Ectodermal cell (in vitro differentiated cells): ENCODE results near the gene MS4A10.

Experiments
- H3K27ac ChIP-seq: 2 replicates; pipeline ENCODE4 v1.7.0; 2013; ENCODE audit warnings: mild to moderate bottlenecking, low read depth, low read length; ENCODE audit not compliant: insufficient read depth, poor library complexity, severe bottlenecking
- H3K27me3 ChIP-seq: 2 replicates; pipeline ENCODE4 v1.7.0; 2013; ENCODE audit warnings: mild to moderate bottlenecking, low read length; ENCODE audit not compliant: insufficient read depth, control insufficient read depth, poor library complexity, severe bottlenecking
- H3K36me3 ChIP-seq: one replicate; pipeline ENCODE4 v1.7.0; 2013; ENCODE audit warnings: low read length; ENCODE audit not compliant: control insufficient read depth, insufficient read depth
- H3K4me1 ChIP-seq: one replicate; pipeline ENCODE4 v1.7.0; 2013; ENCODE audit warnings: low read length; ENCODE audit not compliant: control insufficient read depth, insufficient read depth
- H3K4me3 ChIP-seq: 2 replicates; pipeline ENCODE4 v1.7.0; 2013; ENCODE audit warnings: low read depth, low read length, control low read depth; ENCODE audit not compliant: insufficient read depth
- H3K9me3 ChIP-seq: 2 replicates; pipeline ENCODE4 v1.7.0; 2013; ENCODE audit warnings: mild to moderate bottlenecking, low read length, moderate library complexity; ENCODE audit not compliant: control insufficient read depth
- WGBS, 2 experiments: methylation state at CpG; one replicate each; pipeline ENCODE4 v1.1.7; 2013; ENCODE audit warnings: missing lambda C conversion rate in 2 of 2; 5-methylcytosine and 5-hydroxymethylcytosine counted together

The MS4A10 gene

GRCh38 chr11:60765355-60765754, 19.8 kb upstream of the MS4A10 start:
- WGBS, 2 experiments = 94% methylated on average over 5 of the region's 5 CpGs
- Histone ChIP-seq H3K4me3 (no peak overlapping the region), H3K4me1 (no peaks in the 10 kb centered on the region), H3K36me3 (no peaks in the 10 kb centered on the region), H3K27ac (no peak overlapping the region), H3K27me3 (no peaks in the 10 kb centered on the region), H3K9me3 (no peaks in the 10 kb centered on the region)

GRCh38 chr11:60766547-60766946, 18.6 kb upstream of the MS4A10 start:
- H3K9me3 ChIP-seq = no peaks in the 10 kb centered on the region
- H3K4me3 ChIP-seq = no peak overlapping the region
- 90 to 94% methylated on average over 10 of the region's 10 CpGs for WGBS, 2 experiments

GRCh38 chr11:60767388-60767811, 17.7 kb upstream of the MS4A10 start:
- H3K36me3 ChIP-seq = no peaks in the 10 kb centered on the region
- H3K4me3 ChIP-seq = no peak overlapping the region
- no peaks in the 10 kb centered on the region for H3K4me1 ChIP-seq
- H3K27ac ChIP-seq = no peak overlapping the region
- 61 to 66% methylated on average over 26 of the region's 26 CpGs for WGBS, 2 experiments
- no peaks in the 10 kb centered on the region for H3K27me3 ChIP-seq
- H3K9me3 ChIP-seq = no peaks in the 10 kb centered on the region

More at GRCh38 chr11:60766547-60766946, 18.6 kb upstream of the MS4A10 start:
- H3K4me1 ChIP-seq = no peaks in the 10 kb centered on the region
- H3K36me3 ChIP-seq = no peaks in the 10 kb centered on the region
- H3K27ac ChIP-seq = no peak overlapping the region
- no peaks in the 10 kb centered on the region for H3K27me3 ChIP-seq

- Histone ChIP-seq H3K4me3 (no peak overlapping the region), H3K4me1 (no peaks in the 10 kb centered on the region), H3K27me3 (no peaks in the 10 kb centered on the region), H3K9me3 (no peaks in the 10 kb centered on the region), H3K27ac (no peak overlapping the region), H3K36me3 (no peaks in the 10 kb centered on the region)
- whole genome bisulfite sequencing, 2 experiments = 92 to 95% methylated on average over 8 of the region's 8 CpGs
These were observed 16.9 kb upstream of the MS4A10 start for GRCh38 chr11:60768202-60768601.

- no peaks in the 10 kb centered on the region for H3K27me3 ChIP-seq
- H3K4me3 ChIP-seq = no peak overlapping the region
- 89 to 96% methylated on average over 4 of the region's 4 CpGs for WGBS, 2 experiments
- no peak overlapping the region for H3K27ac ChIP-seq
- H3K4me1 ChIP-seq = no peaks in the 10 kb centered on the region
- no peaks in the 10 kb centered on the region for H3K36me3 ChIP-seq
- H3K9me3 ChIP-seq = no peaks in the 10 kb centered on the region
These were observed 15.9 kb upstream of the MS4A10 start for GRCh38 chr11:60769273-60769672.

GRCh38 chr11:60769811-60770210, 15.3 kb upstream of the MS4A10 start:
- 90 to 91% methylated on average over 11 of the region's 11 CpGs for WGBS, 2 experiments
- Histone ChIP-seq H3K36me3 (no peaks in the 10 kb centered on the region), H3K27me3 (no peaks in the 10 kb centered on the region), H3K4me1 (no peaks in the 10 kb centered on the region), H3K9me3 (no peaks in the 10 kb centered on the region), H3K27ac (no peak overlapping the region), H3K4me3 (no peak overlapping the region)

- H3K27me3 ChIP-seq = no peaks in the 10 kb centered on the region
- H3K36me3 ChIP-seq = no peaks in the 10 kb centered on the region
- H3K27ac ChIP-seq = no peak overlapping the region
- no peaks in the 10 kb centered on the region for H3K9me3 ChIP-seq
- no peak overlapping the region for H3K4me3 ChIP-seq
- 90 to 95% methylated on average over 4 of the region's 4 CpGs for WGBS, 2 experiments
- no peaks in the 10 kb centered on the region for H3K4me1 ChIP-seq
These were observed 14.0 kb upstream of the MS4A10 start for GRCh38 chr11:60771146-60771545.

- Histone ChIP-seq H3K36me3 (no peaks in the 10 kb centered on the region), H3K27me3 (no peaks in the 10 kb centered on the region), H3K9me3 (no peaks in the 10 kb centered on the region), H3K27ac (no peak overlapping the region), H3K4me1 (no peaks in the 10 kb centered on the region), H3K4me3 (no peak overlapping the region)
- WGBS, 2 experiments = 92 to 95% methylated on average over 16 of the region's 16 CpGs
These were observed 13.1 kb upstream of the MS4A10 start for GRCh38 chr11:60771879-60772525.

- Histone ChIP-seq H3K4me3 (no peak overlapping the region), H3K27me3 (no peaks in the 10 kb centered on the region)
- 91 to 93% methylated on average over 8 of the region's 8 CpGs for WGBS, 2 experiments
These were observed 12.5 kb upstream of the MS4A10 start for GRCh38 chr11:60772666-60773065.

GRCh38 chr11:60774726-60775125, 10.4 kb upstream of the MS4A10 start:
- H3K4me3 ChIP-seq = no peak overlapping the region
- H3K9me3 ChIP-seq = no peaks in the 10 kb centered on the region
- H3K27ac ChIP-seq = no peak overlapping the region
- 86 to 90% methylated on average over 13 of the region's 13 CpGs for WGBS, 2 experiments
- no peaks in the 10 kb centered on the region for H3K36me3 ChIP-seq
- H3K27me3 ChIP-seq = no peaks in the 10 kb centered on the region
- no peaks in the 10 kb centered on the region for H3K4me1 ChIP-seq

More at GRCh38 chr11:60772666-60773065, 12.5 kb upstream of the MS4A10 start:
- Histone ChIP-seq H3K9me3 (no peaks in the 10 kb centered on the region), H3K27ac (no peak overlapping the region), H3K36me3 (no peaks in the 10 kb centered on the region), H3K4me1 (no peaks in the 10 kb centered on the region)
